Left lung (tissue), 10 donors: ENCODE data around the gene CSF1. TPM values are rescaled to one million over a fixed set of nuclear protein-coding genes. Genes with fewer than 3 reads are reported as not detected.
A peak's percentile ranks its signal among the peaks of the same experiment; 100 is the strongest.

Experiments used
- ATAC-seq: fragments of 200-7000 bp; cut with Tn5 transposase; one replicate; pipeline ENCODE4 v1.9.1; 2020; ENCODE audit warnings: moderate library complexity
- DNase-seq, 4 donors: peaks; one replicate each; pipeline ENCODE4 v3.0.0-alpha.2; 2013 to 2020
- H3K27ac ChIP-seq, 2 donors: fragments of 200-600 bp; sonication (generic) in 1 of 2; one replicate each; pipeline versions ENCODE4 v1.5.0 to v1.8.0; 2020 to 2021
- H3K27me3 ChIP-seq, 2 donors: fragments of 200-600 bp; sonication (generic) in 1 of 2; one replicate each; pipeline versions ENCODE4 v1.5.0 to v1.8.0; 2020 to 2021
- H3K36me3 ChIP-seq, 2 donors: fragments of 200-600 bp; sonication (generic) in 1 of 2; one replicate each; pipeline versions ENCODE4 v1.5.0 to v1.8.0; 2020 to 2021
- H3K4me1 ChIP-seq, 2 donors: fragments of 200-600 bp; one replicate each; pipeline ENCODE4 v1.8.0; 2021
- H3K4me3 ChIP-seq, 2 donors: fragments of 200-600 bp; sonication (generic) in 1 of 2; one replicate each; pipeline versions ENCODE4 v1.5.0 to v1.8.0; 2020 to 2021; ENCODE audit warnings: mild to moderate bottlenecking in 1 of 2
- H3K9me3 ChIP-seq, 2 donors: fragments of 200-600 bp; sonication (generic) in 1 of 2; one replicate each; pipeline versions ENCODE4 v1.5.0 to v1.8.0; 2020 to 2021
- intact Hi-C, 2 donors: fragments of 100-400 bp; cut with DNase I; formaldehyde crosslinking; loops; one replicate each; pipeline versions ENCODE4 v1.11.2 to v1.14.2; 2022
- polyA plus RNA-seq, 6 donors: library from polyadenylated mRNA; unstranded; fragments of 120-200 nt; gene quantifications; one replicate each; pipeline ENCODE4 v1.2.1, GENCODE V29; 2013; ENCODE audit not compliant: insufficient read length in 6 of 6
- total RNA-seq, 2 donors: library from RNA; stranded (reverse); fragmentation: NEBNext Ultra II Directional; extraction: Animal tissue kit (Norgen Biotek cat#: 25700); gene quantifications; one replicate each; pipeline ENCODE4 v1.2.1, GENCODE V29; 2021
- TF ChIP-seq, protein P1 (sequence below), 2 donors: fragments of 200-600 bp; sonication (generic) in 1 of 2; IDR thresholded peaks; one replicate each; pipeline versions ENCODE4 v1.5.0 to v1.8.0; 2021; ENCODE audit warnings: antibody characterized with exemption in 2 of 2
- donor health status: DM: no; HTN: yes; CAD: no.
- donor health status: DM: no; HTN: no; CAD: no.

CSF1 gene
- total and polyA plus RNA-seq, 8 donors = 6.9 to 68.0 (median 10.0) TPM

- no peak for ATAC-seq
- intact Hi-C loops = no loop called here
- TF ChIP-seq, protein P1, sequence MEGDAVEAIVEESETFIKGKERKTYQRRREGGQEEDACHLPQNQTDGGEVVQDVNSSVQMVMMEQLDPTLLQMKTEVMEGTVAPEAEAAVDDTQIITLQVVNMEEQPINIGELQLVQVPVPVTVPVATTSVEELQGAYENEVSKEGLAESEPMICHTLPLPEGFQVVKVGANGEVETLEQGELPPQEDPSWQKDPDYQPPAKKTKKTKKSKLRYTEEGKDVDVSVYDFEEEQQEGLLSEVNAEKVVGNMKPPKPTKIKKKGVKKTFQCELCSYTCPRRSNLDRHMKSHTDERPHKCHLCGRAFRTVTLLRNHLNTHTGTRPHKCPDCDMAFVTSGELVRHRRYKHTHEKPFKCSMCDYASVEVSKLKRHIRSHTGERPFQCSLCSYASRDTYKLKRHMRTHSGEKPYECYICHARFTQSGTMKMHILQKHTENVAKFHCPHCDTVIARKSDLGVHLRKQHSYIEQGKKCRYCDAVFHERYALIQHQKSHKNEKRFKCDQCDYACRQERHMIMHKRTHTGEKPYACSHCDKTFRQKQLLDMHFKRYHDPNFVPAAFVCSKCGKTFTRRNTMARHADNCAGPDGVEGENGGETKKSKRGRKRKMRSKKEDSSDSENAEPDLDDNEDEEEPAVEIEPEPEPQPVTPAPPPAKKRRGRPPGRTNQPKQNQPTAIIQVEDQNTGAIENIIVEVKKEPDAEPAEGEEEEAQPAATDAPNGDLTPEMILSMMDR (IDR thresholded peaks at IDR 0.05) = no peak
- Histone ChIP-seq H3K27me3 (no peaks in the 10 kb centered on the region), H3K27ac (peak overlapping the region in 1 of 2 donors; percentile 88), H3K4me3 (no peak overlapping the region), H3K36me3 (no peaks in the 10 kb centered on the region), H3K4me1 (peaks cover 0 to 72% of the 10 kb centered on the region in 2 donors), H3K9me3 (no peaks in the 10 kb centered on the region)
- no peak for DNase-seq
Measured at GRCh38 chr1:109887884-109888283, 22.8 kb upstream of the CSF1 start.

DNA sequence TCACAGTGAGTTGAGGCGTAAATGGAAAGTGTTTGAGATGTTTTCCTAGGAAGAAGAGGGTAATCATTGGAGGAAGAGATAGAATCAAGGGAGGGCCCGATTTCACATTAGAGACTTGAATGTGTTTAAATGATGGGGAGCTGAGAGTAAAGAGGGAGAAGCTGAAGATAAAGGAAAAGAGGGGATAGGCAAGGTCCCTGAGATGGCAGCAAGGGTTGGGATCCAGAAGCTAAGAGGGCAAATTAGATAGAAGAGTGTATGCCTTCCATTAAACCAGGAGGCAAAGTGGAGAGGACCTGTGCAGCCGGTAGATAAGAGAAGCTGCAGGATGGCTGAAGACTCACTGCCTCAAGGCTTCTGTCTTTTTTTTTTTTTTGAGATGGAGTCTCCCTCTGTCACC is 21.6 kb upstream of the CSF1 start:
- Histone ChIP-seq H3K27me3 (no peaks in the 10 kb centered on the region), H3K36me3 (no peaks in the 10 kb centered on the region), H3K4me1 (peaks cover 0 to 72% of the 10 kb centered on the region in 2 donors), H3K27ac (no peak overlapping the region), H3K4me3 (no peak overlapping the region), H3K9me3 (no peaks in the 10 kb centered on the region)
- DNase-seq (no peak), ATAC-seq (no peak)
- TF ChIP-seq, protein P1 (IDR thresholded peaks at IDR 0.05) = no peak
- intact Hi-C loops = no loop called here

DNA sequence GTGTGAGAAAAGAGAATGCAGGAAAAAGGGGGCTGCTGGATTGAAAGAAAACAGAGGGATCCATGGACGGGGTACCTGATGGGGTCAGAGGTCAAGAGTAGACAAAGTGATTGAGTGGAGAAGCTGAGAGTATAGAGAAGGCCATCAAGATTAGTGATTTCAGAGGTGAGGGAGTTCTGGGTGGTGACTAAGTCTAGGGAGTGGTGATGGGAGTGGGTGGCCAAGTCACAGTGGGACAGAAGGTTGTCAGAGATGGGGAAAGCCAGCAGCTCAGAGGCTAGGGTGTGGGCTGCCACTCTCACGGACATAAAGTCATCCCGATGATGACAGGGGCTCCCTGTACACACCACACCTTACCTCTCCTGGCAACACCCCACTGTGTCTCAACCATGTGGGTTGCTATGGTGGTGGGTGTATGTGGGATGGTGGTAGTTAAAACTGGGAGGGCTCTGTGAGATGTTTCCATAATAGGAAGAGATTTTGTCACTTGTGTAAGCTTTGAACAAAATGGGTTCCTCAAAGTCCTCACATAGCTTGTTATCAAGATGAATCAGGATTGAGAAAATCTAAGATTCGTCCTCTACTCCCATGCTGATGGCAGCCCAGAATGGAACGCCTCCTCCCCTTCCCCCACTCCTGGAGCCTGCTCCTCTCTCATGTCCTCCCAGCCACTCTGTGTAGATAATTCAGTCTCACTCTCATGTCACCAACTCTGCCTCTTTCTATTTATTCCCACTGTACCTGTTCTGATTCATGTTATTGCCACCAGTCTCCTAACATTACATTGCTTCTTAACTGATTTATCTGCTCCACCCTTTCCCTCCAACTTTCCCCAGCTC is 20.3 kb upstream of the CSF1 start:
- Histone ChIP-seq H3K4me3 (no peak overlapping the region), H3K9me3 (no peaks in the 10 kb centered on the region), H3K4me1 (peaks cover 0 to 66% of the 10 kb centered on the region in 2 donors), H3K27ac (no peak overlapping the region), H3K36me3 (no peaks in the 10 kb centered on the region), H3K27me3 (no peaks in the 10 kb centered on the region)
- ATAC-seq = no peak
- TF ChIP-seq, protein P1 (IDR thresholded peaks at IDR 0.05) = no peak
- intact Hi-C loops = no loop called here
- no peak for DNase-seq

GRCh38 chr1:109891930-109892329 is 18.7 kb upstream of the CSF1 start:
- ATAC-seq (no peak), DNase-seq (no peak)
- intact Hi-C loops = no loop called here
- H3K36me3 ChIP-seq = no peaks in the 10 kb centered on the region
- no peaks in the 10 kb centered on the region for H3K27me3 ChIP-seq
- peaks cover 0 to 66% of the 10 kb centered on the region in 2 donors for H3K4me1 ChIP-seq
- peak overlapping the region; percentile 0 to 21 for H3K27ac ChIP-seq
- no peaks in the 10 kb centered on the region for H3K9me3 ChIP-seq
- TF ChIP-seq, protein P1 (IDR thresholded peaks at IDR 0.05) = no peak
- H3K4me3 ChIP-seq = no peak overlapping the region

DNA sequence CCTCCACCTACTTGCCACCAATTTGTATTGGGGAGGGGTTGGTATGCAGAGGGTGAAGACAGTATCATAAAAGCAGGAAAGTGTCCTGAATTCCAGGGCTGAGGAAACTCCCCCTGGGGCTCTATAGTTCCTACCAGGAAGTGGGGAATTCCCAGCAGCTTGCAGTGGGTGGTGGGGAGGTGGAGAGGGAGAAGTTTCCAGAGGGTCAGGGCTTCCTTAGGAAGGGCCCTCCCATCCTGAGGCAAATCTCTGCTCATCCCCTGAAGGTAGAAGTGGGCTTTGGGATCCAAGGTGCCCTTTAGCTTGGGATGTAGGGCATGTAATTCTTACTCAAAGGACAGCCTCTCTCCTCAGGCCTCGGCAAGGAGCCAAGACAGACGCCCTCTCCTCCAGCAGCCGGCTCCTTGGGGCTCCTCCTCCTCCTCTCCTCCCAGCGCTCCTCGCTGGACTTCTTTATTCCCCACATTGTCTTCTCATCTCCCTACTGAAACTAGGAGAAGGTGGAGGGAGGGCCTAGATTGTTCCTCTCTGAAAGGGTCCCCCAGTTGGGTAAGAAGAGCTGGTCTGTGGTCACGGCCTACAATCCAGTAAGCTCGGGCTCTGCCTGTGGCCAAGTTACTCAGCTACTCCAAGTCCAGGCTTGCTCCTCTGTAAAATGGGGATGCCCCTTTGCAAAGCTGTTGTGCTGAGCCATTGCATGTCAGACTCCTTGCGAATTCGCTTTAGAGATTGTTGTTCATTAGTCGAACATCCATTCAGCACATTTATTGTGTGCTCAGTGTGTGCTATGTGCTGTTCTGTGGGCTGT is 17.9 kb upstream of the CSF1 start:
- intact Hi-C loops = no loop called here
- DNase-seq (no peak), ATAC-seq (peak; percentile 46)
- Histone ChIP-seq H3K4me3 (no peak overlapping the region), H3K4me1 (peaks cover 0 to 66% of the 10 kb centered on the region in 2 donors), H3K27ac (peak overlapping the region; percentile 0 to 41), H3K36me3 (no peaks in the 10 kb centered on the region), H3K27me3 (no peaks in the 10 kb centered on the region), H3K9me3 (no peaks in the 10 kb centered on the region)
- TF ChIP-seq, protein P1 (IDR thresholded peaks at IDR 0.05) = no peak
